Adrenal gland (tissue), 5 donors: Measurements from ENCODE around the gene ARHGAP44.

Experiments
- POLR2A ChIP-seq, 2 donors: fragments of 450-650 bp; IDR thresholded peaks; one replicate each; pipeline ENCODE4 v1.6.1; 2017; ENCODE audit warnings: antibody characterized with exemption in 2 of 2, mild to moderate bottlenecking in 2 of 2, moderate library complexity in 1 of 2
- TF ChIP-seq, protein P1 (sequence below), 6 experiments: fragments of 450-650 bp in 4 of 6; fragments of 200-600 bp in 2 of 6; sonication (generic) in 1 of 6; IDR thresholded peaks; 1 replicate in 5 of 6; 2 replicates in 1 of 6; pipeline versions ENCODE4 v1.5.1 to v1.8.0; 2016 to 2021; ENCODE audit warnings: antibody characterized with exemption in 6 of 6, mild to moderate bottlenecking in 2 of 6, moderate library complexity in 1 of 6
- donor health status: DM: no; HTN: no; CAD: no.

- no peak for TF ChIP-seq POLR2A (IDR thresholded peaks at IDR 0.05)
- TF ChIP-seq, protein P1, sequence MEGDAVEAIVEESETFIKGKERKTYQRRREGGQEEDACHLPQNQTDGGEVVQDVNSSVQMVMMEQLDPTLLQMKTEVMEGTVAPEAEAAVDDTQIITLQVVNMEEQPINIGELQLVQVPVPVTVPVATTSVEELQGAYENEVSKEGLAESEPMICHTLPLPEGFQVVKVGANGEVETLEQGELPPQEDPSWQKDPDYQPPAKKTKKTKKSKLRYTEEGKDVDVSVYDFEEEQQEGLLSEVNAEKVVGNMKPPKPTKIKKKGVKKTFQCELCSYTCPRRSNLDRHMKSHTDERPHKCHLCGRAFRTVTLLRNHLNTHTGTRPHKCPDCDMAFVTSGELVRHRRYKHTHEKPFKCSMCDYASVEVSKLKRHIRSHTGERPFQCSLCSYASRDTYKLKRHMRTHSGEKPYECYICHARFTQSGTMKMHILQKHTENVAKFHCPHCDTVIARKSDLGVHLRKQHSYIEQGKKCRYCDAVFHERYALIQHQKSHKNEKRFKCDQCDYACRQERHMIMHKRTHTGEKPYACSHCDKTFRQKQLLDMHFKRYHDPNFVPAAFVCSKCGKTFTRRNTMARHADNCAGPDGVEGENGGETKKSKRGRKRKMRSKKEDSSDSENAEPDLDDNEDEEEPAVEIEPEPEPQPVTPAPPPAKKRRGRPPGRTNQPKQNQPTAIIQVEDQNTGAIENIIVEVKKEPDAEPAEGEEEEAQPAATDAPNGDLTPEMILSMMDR (IDR thresholded peaks at IDR 0.05): no peak
Observed at GRCh38 chr17:12966413-12966812, 177.1 kb downstream of the ARHGAP44 start.
